SH-SY5Y (cell line): ENCODE measurements around the gene WNT3.

Experiments
- GATA2 ChIP-seq: IDR thresholded peaks from 2 replicates; pipeline ENCODE4 v1.6.1; 2011; ENCODE audit warnings: mild to moderate bottlenecking, low read depth, low read length
- GATA3 ChIP-seq: IDR thresholded peaks from 2 replicates; pipeline ENCODE4 v1.6.1; 2011; ENCODE audit warnings: low read depth, mild to moderate bottlenecking, low read length, moderate library complexity

DNA sequence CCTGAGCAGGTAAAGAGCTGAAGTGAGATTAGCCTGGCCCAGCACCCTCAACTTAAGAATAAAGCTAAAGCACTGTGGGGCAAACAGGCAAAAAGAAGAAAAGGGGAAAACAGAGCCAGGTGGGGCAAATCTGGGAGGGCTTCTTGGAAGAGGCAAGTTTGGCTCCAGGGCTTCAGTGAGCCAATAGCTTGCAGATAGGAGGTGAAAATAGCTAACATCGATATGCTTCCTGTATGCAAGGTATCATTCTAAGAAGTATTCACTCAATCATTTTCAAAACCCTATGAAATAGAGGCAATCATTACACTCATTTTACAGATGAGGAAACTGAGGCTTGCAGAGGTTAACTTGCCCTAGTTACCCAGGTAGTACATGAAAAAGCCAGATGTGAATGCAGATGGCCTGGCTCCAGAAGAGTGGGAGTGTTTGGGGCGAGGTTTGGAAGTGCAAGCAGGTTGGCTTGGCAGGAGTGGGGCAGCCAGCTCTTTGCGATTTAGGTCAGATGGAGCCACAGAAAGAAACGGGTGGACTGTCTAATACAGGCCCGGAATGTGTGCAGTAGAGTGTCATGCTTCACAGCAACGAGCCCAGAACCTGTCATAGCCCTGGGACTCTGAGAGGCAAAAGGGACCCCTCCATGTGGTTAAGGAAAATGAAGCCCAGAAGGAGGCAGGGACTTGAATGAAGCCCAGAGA is 5.7 kb downstream of the WNT3 start:
- TF ChIP-seq GATA3 (no peak), GATA2 (no peak)
